HG02970 (cell line): ENCODE measurements around the gene KRT84.

Source experiments
- ATAC-seq: cut with Tn5 transposase; IDR thresholded peaks from one replicate; pipeline ENCODE4 v1.9.1; 2021; ENCODE audit warnings: mild to moderate bottlenecking, moderate library complexity, moderate number of reproducible peaks; ENCODE audit not compliant: unreplicated experiment, low FRiP score

KRT84 gene

DNA sequence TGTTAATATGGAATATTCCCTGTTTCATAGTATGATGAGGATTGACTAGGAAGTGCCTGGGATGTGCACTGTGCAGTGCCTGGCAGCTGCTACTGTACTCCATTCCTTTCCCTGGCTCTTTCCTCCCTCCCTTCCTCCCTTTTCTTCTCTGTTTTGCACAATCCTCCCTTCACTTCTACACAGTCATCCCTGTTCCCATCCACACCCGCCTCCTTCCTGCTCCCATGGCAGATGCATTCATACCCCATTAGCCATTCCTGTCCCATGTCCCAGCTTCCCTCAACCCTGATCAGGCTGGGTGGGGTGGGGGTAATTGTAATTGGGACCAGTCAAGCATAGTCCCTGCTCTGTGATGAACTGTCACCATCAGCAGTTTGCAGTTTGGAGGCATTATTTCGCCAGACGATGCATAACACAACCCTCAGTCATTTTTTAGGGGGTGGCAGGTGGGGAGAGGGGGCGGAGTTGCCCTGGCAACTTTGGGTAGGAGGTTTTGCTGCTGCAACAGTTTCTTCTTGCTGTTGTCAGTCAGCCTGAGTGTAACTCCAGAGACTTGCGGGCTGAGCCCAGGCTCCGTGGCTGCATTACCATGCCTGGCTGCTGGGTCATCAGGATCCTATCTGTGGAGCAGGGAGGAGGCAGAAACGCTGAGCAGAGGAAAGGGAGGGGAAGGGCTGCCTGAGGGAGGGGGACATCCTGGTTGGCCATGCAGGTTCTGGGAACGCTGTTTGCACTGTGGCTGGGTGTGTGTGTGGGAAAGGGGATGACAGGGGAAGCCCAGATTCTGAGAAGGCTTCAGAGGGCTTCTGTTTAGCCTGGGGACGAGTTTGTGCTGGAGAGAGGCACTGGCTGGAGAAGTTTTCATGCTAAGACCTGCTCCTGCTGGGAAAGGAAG, 4.1 kb upstream of the KRT84 start:
- ATAC-seq = no peak

GRCh38 chr12:52387859-52388258, 2.4 kb upstream of the KRT84 start:
- no peak for ATAC-seq

DNA sequence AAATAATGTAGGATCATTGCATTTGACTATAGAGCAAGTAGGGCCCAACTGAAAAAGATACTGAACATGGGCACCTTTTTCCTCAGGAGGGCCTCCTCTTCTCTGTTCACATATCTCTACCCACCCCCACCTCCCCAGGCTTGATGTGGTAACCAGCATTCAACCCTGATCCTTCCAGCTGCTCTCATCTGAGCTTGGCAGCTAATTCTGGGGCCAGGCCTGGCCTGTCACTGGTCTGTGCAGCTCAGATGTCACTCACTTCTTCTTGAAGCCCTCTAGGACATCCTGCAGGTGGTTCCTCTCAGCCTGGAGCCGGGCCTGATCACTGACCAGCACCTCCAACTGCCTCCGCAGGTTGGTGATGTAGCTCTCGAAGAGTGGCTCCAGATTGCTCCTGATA, 2.1 kb downstream of the KRT84 start:
- no peak for ATAC-seq

DNA sequence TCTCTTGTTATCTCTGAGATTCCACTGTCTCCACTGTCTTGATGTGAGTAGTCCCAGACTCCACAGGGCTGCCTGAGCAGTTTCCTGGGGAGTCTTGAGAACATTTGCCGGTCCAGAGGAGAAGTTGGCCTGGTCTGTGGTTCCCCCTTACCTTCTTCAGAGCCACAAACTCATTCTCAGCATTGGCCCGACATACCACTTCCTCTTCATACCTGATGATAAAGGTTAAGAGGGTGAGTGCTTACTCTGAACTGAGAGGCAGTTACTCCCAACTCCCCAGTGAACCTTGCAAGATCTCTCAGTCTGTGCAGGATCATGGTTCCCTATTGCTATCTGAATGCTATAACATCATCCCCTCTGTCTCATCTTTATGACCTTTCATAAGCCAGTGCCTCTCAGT, 2.6 kb downstream of the KRT84 start:
- no peak for ATAC-seq

DNA sequence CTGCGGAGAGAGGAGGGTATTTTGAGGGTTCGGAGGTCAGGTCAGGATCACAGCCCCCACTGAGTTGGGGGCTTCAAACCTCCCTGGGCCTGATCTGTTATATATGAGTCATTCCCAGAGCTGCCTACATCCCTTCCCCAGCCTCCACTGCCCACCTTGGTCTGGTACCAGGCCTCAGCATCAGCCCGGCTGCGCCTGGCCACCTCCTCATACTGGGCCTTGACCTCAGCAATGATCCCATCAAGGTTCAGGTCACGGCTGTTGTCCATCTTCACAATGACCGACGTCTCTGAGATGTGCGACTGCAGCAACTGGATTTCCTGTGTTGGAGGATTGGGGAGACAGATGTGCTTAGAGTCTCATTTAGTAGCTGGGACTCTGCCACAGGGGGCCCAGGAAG, 4.2 kb downstream of the KRT84 start:
- no peak for ATAC-seq

DNA sequence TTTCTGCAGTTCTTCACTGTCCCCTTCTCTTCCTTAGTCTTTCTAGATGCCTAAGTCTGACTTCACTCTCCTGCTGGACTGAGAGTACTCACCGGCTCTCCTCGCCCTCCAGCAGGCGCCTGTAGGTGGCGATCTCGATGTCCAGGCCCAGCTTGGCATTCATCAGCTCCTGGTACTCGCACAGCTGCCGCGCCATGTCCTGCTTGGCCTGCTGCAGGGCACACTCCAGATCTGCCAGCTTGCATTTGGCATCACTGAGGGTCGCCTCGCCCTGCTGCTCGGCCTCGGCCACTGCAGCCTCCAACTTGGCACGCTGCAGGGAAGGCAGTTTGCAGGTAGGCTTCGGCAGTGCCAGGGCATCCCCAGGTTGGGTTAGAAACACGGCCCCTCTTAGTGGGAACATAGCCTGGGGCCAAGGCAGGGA, 5.2 kb downstream of the KRT84 start:
- ATAC-seq = no peak

DNA sequence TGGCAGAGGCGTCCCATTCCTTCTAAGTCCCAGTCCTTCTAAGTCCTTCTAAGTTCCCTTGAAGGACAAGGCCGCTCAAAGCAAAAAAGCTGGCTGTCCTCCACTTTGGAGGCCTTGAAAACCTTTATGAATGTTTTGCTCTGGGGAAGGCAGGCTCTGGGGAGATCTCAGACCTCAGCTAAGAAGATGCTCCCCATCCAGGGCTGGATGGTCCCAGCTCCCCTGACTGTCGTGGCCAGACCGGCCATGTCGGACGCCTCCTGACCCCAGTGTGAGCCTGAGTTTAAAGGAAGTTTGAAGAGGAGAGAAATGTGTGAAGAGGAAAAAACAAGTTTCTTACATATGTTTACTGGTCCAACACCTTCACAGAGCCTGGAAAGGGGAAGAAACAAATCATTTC, 5.9 kb downstream of the KRT84 start:
- ATAC-seq = no peak

DNA sequence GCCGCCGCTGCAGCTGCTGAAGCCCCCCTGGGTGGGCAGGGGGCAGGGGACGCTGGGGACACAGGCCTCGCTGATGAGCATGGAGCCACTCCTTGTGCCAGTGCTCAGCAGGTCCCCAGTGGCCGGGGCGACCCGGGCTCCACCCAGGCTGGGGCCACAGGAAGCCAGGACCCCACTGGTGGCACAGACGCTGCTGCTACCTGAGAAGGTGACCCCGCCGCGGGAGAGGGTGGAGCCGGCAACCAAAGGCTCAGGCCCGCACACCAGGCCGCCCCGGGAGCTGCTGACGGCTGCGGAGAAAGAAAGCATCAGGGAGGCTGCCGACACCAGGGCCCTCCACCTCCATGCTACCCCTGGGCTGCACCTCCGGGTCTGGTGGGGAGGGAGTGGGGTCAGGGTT, 7.4 kb downstream of the KRT84 start:
- ATAC-seq = no peak

DNA sequence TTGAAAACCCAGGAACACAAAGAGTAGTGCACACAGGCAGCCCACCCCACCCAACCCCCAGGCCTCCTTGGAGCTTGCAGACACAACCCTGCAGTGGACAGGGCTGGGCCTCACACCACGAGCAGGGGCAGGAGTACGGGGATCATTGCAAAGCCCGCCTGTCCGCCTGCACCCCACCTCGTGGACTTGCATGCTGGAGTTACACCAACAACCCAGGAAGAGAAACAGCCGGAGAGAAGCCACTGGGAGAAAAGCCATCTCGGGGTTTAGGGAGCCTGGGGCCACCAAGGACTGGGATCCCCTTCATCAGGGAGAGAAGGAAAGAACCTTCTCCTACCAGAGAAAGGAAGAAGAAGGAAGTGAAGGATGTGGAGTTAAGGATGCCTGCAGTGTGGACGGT, 8.2 kb downstream of the KRT84 start:
- ATAC-seq = no peak

DNA sequence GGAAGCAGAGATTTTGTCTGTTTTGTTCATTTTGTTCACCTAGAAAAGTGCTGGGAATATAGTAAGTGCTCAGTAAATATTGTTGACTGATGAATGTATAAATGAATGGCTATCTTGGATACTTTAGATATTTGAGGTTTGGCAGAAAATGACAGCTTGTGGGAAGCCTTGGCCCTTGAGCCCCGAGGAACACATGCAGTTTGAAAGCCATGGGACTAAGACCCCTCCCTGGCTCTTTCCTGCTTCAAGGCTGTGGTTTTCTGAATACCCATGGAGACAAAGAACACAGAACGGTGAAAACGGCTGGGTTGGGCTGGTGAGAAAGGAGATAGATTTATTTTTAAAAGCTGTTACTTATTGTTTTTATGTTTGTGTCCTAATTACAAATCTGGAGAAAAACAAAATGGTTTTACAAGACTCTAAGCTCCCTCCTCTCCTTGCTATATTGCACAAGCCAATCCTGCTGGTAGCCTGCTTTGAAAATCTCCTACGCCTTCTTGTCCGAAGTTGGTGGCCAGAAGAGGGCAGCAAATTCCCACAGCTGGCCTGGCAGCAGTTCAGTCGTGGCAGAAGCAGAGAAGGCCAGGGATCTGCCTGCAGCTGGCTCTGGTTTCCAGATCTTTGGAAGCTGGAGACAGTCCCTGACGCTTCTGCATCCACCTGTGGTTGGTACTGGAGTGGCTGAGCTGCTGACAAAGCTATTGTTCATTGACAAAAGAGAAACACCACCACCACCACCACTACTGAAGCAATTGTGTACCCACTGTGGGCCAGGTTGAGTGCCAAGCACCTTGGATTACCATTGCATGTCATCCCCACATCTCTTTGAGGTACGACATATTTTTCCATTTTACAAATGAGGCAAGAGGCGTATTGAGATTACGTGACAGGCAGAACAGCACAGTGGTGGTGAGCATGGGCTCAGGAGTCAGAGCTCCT, 13.0 kb downstream of the KRT84 start:
- ATAC-seq = no peak

DNA sequence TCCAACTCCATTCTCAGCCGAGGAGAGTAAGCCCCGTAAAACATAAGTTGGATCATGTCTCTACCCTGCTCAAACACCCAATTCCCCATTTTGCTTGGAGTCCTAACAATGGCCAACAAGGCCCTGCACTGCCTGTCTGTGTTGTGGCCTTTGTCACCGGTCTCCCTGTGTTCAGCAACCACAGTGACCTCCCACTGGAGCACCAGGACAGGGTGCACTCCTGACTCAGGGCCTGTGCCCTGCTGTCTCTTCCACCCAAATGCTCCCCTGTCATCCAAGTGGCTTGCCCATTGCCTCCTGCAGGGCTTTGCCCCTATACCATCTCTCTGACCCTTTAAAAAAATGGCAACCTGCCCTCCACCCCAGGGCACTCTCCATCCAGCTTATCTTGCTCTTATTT, 13.7 kb downstream of the KRT84 start:
- ATAC-seq = no peak

- ATAC-seq = no peak
Measured at GRCh38 chr12:52370926-52371608, 14.4 kb downstream of the KRT84 start.

DNA sequence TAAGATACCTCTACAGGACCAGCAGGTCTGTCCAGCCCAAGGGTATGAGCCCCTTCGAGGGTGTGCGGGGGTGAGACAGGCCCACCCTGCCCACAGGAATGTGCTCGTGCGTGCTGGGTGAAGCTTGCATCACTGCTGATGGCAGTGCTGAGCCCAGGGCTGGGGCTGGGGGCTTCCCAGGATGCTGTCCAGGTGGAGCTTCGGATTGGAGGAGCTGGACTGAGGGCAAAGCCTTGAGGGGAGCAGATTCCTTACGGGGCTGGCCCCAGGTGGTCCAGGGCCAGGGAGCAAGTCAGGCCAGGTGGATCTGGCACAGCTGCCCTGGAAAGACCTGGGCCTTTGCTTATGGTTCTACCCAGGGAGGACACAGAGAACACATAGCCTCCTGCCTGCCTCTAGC, 15.6 kb downstream of the KRT84 start:
- no peak for ATAC-seq

- no peak for ATAC-seq
Measured at GRCh38 chr12:52369211-52369610, 16.2 kb downstream of the KRT84 start.

DNA sequence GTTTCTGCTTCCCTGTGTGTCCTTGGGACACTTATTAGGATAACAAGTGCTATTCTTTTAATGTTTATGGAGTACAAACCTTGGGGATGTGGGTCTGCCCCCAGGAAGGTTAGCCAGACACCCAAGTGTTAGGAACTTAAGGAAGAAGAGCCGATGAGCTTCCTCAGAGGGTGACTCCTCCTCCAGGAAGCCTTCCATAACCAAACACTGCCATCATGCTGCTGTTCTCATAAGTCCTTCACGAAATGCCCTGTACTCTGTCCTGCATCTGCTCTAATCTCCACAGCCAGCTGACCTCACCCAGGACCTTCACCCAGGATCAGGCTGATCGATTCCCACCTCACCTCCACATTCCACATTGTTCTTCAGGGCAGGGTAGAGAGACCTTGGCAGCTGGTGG, 16.9 kb downstream of the KRT84 start:
- ATAC-seq = no peak

DNA sequence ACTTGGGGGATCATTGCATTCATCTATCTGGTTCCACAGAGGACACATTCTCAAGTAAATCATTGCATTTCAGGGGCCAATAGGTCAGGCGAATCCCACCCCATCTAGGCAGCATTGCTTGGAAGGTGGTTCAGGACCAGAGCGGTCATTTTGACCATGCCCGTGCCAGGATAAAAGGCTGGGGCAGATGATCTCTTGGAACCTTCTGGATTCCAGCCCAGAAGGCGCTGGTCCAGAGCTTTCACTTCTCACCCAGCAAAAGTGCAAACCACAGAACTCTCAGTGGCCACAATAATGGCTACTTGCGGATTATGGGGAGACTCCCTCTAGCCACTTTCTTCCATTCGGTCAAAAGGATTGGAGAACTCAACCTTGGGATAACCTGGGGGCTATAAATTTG, 17.6 kb downstream of the KRT84 start:
- no peak for ATAC-seq

GRCh38 chr12:52366738-52367485, 18.5 kb downstream of the KRT84 start, which contains the start of gene KRT85:
KRT85 (minus strand) TSS chr12:52367481; CDS start chr12:52367405, 76 bp downstream.
- no peak for ATAC-seq

GRCh38 chr12:52364901-52365489, 20.5 kb downstream of the KRT84 start:
- ATAC-seq = no peak

DNA sequence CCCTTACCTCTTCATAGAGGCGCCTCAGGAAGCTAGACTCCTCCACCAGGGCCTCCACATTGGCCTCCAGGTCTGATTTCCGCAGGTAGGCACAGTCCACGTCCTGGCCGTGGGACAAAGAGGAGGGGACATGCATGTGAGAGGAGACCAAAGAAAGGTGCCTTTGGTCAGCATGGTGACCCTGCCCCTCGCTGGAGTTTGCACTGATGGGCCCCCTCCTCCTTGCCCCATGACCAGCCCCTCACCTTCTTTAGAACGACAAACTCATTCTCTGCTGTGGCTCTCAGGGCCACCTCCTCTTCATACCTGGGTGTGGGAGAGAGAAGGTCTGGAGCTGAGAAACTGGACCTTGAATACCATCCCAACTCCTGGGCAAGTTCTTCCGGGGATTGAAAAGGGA, 21.4 kb downstream of the KRT84 start:
- ATAC-seq = no peak
